ENCODE data around the gene ATG7. TPM values are rescaled to one million over a fixed set of nuclear protein-coding genes. Genes with fewer than 3 reads are reported as not detected.
"Not testable (repeated sequence)": the region's sequence is repeated elsewhere in the genome, so short reads cannot be mapped to it uniquely, and the experiment has no call there.

Gene ATG7
- total RNA-seq, 1 experiment from 2014 or later, result 42.3 TPM

DNA sequence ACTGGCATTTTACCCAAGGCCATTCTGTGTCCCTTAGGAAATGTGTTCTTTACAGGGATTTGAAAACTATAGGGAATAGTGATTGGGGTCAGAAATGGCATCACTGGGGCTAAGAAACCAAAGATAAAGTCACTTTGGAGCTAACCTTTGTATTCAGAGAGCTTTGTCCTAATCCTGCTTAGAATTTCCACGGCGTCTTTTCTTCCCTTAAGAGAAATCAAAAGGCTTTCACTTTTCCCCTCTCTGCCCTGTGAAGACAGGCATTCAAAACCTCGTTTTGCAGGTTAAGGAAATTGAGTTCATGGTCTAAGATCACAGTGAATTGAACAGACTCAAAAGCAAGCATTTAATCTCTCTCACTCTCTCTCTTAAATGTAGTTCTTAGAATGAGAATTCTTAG lies 189.0 kb downstream of the ATG7 start:
- DNase-seq (ENCODE audit: low read depth), result no peak

DNA sequence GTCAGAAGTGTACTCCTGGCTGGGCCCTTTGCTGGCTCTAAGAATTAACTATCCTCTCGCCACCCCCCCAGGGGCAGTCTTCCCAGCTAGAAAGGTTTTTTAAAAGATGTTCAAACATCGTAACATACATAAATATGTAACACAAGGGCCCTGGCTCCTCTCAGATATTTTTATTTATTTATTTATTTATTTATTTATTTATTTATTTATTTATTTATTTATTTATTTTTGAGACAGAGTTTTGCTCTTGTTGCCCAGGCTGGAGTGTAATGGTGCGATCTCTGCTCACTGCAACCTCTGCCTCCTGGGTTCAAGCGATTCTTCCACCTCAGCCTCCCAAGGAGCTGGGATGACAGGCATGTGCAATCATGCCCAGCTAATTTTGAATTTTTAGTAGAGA lies 190.5 kb downstream of the ATG7 start:
- DNase-seq (ENCODE audit: low read depth), result not testable (repeated sequence)

- no peak for DNase-seq (ENCODE audit: low read depth)
Observed at GRCh38 chr3:11463591-11463990, 191.4 kb downstream of the ATG7 start.

- DNase-seq (ENCODE audit: low read depth), result no peak
Observed at GRCh38 chr3:11464356-11464755, 192.2 kb downstream of the ATG7 start.

DNA sequence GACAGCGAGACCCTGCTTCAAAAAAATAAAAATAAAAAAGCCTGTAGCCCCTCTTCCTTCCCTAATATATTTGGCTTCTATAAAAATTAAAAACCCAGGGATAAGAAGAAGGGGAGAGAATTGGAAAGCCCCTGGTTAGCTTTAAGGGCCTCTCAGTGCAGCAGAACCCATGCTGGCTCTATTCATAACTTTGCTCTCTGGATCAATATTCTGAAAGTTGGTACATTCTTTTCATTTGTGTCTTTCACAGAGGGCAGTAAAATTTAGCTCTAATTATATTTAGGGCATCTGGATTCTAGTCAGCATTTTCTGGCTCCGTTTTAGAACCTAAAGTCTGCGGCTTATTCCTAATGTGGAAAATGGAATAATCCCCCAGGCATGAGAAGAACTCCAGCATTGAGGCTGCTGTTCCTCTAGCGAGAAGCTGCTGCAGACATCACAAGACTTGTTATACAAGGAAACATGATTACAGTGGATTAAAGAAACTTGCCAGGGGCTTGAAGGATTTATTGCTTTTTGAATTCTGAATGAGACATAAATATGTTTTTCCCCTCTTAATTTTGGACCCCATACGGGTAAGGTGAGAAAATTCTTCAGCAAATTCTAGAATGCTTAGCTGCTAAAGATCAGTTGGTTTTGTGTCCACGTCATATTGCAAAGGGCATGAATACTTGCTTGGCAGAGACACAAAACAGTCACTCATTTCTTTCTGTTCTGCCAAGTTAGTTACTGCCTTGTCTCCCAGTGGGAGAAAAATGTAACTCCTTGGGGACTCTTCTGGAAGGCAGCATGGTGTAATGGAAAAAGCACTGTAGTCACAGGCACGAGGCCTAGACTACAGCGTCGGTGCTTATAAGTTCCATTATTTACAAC lies 193.8 kb downstream of the ATG7 start:
- DNase-seq (ENCODE audit: low read depth), result no peak

GRCh38 chr3:11467875-11468274 lies 195.7 kb downstream of the ATG7 start:
- no peak for DNase-seq (ENCODE audit: low read depth)

DNA sequence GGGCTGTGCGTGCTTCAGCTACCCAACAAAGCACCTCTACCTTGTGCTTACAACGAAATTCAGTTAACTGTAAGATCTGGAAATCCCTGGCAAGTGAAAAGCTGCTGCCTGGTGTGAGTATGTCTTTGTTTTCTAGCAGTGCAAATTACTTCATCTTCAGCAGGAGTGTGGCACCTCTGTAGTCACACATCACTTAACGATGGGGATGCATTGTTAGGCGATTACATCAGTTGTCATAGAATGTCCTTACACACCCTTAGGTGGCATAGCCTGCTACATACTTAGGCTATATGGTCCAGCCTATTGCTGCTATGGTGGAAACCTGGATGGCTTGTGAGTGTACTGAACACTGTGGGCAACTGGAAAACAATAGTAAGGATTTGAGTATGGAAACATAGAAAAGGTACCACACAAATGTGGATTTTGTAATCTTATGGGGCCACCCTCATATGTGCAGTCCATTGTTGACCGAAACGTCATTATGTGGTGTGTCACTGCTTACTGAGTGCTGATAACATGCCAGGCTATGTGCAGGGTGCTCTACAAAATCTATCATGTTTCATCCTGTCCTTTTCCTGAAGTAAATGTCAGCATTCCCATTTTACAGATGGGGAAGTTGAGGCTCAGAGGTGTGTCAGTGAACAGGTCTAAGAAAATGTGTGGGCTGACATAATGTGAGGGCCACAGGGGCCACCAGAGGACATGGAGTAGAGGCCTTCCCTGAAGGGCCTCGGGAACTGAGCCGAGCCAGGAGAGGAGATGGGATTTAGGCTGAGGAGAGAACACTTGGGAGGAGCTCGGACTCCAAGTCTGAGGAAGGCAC lies 198.0 kb downstream of the ATG7 start:
- DNase-seq (ENCODE audit: low read depth), result no peak

DNA sequence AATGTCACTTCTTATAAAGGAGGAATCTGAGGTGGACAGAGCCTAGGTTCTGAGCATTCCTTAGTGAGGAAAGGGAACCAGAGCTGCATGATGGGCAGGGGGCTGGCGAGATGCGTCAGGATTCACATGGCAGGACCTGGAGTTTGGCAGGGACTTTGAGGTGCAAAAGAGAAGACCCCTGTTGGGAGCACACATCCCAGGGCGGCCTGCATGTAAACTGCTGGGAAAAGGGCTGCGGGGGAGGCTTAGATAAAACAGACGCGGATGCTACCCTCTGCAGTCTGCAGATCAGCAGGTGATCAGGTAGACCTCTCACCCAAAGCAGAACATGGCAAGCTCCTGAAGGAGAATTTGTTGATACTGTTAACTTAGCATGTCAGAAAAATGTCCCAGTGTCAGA lies 203.1 kb downstream of the ATG7 start:
- DNase-seq (ENCODE audit: low read depth), result no peak

- DNase-seq (ENCODE audit: low read depth), result no peak
Observed at GRCh38 chr3:11476735-11477144, 204.5 kb downstream of the ATG7 start.

GRCh38 chr3:11477407-11477911 lies 205.3 kb downstream of the ATG7 start:
- DNase-seq (ENCODE audit: low read depth), result peak; percentile 81

GRCh38 chr3:11478167-11478566 lies 206.0 kb downstream of the ATG7 start:
- no peak for DNase-seq (ENCODE audit: low read depth)

DNA sequence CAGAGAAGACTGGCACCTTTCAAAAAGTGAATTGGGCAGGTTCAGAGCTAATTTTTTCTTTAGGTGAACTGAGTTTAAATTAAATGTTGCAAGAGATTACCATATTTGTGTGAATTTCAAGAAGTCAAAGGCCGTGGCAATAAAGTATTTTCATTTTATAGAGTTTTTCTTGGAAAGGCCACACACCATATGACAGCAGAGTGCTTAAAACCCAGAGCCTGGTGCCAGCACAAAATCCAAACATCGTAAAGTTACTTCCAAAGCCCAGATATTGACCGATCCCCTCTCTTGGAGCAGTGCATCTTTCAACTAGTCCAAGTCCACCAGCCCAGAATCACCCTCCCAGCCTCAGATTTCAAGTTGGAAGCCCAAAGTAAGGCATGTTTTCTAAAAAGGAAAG lies 207.0 kb downstream of the ATG7 start:
- no peak for DNase-seq (ENCODE audit: low read depth)

GRCh38 chr3:11480663-11481298 lies 208.6 kb downstream of the ATG7 start:
- DNase-seq (ENCODE audit: low read depth), result no peak

GRCh38 chr3:11481556-11481955 lies 209.4 kb downstream of the ATG7 start:
- DNase-seq (ENCODE audit: low read depth), result no peak

GRCh38 chr3:11482021-11482420 lies 209.8 kb downstream of the ATG7 start:
- no peak for DNase-seq (ENCODE audit: low read depth)

DNA sequence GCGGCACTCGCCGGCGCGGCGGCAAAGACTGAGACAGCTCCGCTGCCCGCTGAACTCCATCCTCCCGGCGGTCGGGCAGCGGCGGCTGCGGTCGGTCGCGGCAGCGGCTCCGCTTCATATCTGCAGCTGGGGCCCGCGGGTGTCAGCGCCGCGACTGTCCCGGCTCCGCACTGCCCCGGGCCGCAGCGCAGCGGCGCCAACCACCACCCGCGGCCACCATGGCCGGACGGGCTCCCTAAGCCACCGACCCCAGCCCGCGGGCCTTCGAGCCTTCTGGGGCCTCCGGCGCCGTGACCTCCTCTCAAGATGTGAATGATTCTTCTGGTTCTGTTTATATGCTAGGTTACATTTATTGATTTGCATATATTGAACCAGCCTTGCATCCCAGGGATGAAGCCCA lies 216.2 kb downstream of the ATG7 start:
- not testable (repeated sequence) for DNase-seq (ENCODE audit: low read depth)

- DNase-seq (ENCODE audit: low read depth), result no peak
Observed at GRCh38 chr3:11494131-11494916, 222.1 kb downstream of the ATG7 start.

GRCh38 chr3:11495948-11496557 lies 223.9 kb downstream of the ATG7 start:
- no peak for DNase-seq (ENCODE audit: low read depth)

DNA sequence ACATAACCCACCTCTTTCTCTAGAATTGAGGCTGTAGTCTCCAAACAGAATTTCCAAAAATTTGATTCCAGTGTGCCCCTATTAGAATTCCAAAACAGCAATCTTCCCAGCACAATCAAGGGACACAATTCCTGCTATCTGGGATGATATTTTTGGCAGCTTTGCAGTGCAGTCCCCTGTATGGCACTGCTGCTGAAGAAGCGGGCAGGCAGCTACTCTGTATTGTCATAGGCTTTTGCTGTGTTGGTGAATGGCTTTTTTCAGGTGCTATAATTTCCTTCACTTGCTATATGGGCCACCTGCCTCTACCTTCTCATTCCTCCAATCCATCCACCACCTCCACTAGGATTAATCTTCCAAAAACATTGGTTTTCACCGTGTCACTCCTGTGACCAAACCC lies 226.0 kb downstream of the ATG7 start:
- DNase-seq (ENCODE audit: low read depth), result no peak

- DNase-seq (ENCODE audit: low read depth), result peak; percentile 80
Observed at GRCh38 chr3:11498646-11499045, 226.4 kb downstream of the ATG7 start.

GRCh38 chr3:11499144-11499543 lies 226.9 kb downstream of the ATG7 start:
- DNase-seq (ENCODE audit: low read depth), result peak; percentile 96

Measured in HT1080 (cell line).